Activated CD8-positive, alpha-beta memory T cell treated with anti-CD3 and anti-CD28 coated beads for 48 hours (primary cell): ENCODE data around the gene TTC28.

Source experiments
- DNase-seq, 3 experiments: peaks; one replicate each; pipeline ENCODE4 v3.0.0-alpha.2; 2020; ENCODE audit warnings: low read depth in 2 of 3, low spot score in 2 of 3

TTC28 gene

GRCh38 chr22:28147401-28147800 is 532.2 kb downstream of the TTC28 start:
- no peak for DNase-seq

GRCh38 chr22:28146401-28147314 is 533.0 kb downstream of the TTC28 start:
- DNase-seq, result no peak

GRCh38 chr22:28143961-28144745 is 535.5 kb downstream of the TTC28 start:
- DNase-seq, result no peak

GRCh38 chr22:28143241-28143865 is 536.3 kb downstream of the TTC28 start:
- no peak for DNase-seq

GRCh38 chr22:28142361-28142961 is 537.2 kb downstream of the TTC28 start:
- DNase-seq, result no peak

- no peak for DNase-seq
Measured at GRCh38 chr22:28141614-28142013, 538.0 kb downstream of the TTC28 start.

- DNase-seq, result no peak
Measured at GRCh38 chr22:28139961-28140360, 539.7 kb downstream of the TTC28 start.

GRCh38 chr22:28139516-28139915 is 540.1 kb downstream of the TTC28 start:
- no peak for DNase-seq

GRCh38 chr22:28137036-28137435 is 542.6 kb downstream of the TTC28 start:
- DNase-seq, result no peak

- no peak for DNase-seq
Measured at GRCh38 chr22:28132466-28132865, 547.2 kb downstream of the TTC28 start.

- DNase-seq, result no peak
Measured at GRCh38 chr22:28129319-28129962, 550.2 kb downstream of the TTC28 start.

- DNase-seq, result no peak
Measured at GRCh38 chr22:28128827-28129226, 550.8 kb downstream of the TTC28 start.

GRCh38 chr22:28125799-28126198 is 553.8 kb downstream of the TTC28 start:
- DNase-seq, result no peak

GRCh38 chr22:28123989-28124766 is 555.5 kb downstream of the TTC28 start:
- no peak for DNase-seq

- no peak for DNase-seq
Measured at GRCh38 chr22:28120691-28121592, 558.7 kb downstream of the TTC28 start.

GRCh38 chr22:28118957-28119631 is 560.5 kb downstream of the TTC28 start:
- no peak for DNase-seq

GRCh38 chr22:28116219-28116673 is 563.4 kb downstream of the TTC28 start:
- DNase-seq, result no peak

- no peak for DNase-seq
Measured at GRCh38 chr22:28115426-28115825, 564.2 kb downstream of the TTC28 start.
